RCC 7860 (cell line): ENCODE measurements around the gene PJA2.

Experiments used
- DNase-seq: peaks from one replicate; pipeline ENCODE4 v3.0.0-alpha.2; 2015; ENCODE audit warnings: low spot score
- FAIRE-seq: peaks from 2 replicates; lab custom pipeline; 2012; peaks lifted over from hg19 to GRCh38; lab: Jason Lieb, UNC

PJA2 gene

GRCh38 chr5:109408991-109409843 lies 557 bp downstream of the PJA2 start:
- DNase-seq, result peak; percentile 50
- FAIRE-seq, result no peak

DNA sequence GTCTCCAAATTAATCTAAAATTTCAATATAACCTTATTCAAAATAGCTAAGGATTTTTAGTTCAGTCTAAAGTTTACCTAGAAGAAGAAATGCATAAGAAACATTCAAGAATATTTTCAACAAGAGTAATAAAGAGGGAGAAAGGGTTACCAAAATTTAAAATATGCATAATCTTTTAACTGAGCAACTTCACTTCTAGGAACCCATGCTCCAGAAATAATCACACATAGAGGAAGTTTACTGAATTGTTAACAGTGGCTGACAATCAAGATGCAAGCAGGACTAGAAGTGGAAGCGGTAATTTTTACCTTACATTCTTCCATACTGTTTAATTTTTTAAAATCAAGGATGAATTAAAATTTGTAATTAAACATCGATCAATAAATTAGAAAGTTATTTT lies 1.9 kb downstream of the PJA2 start:
- DNase-seq, result no peak
- FAIRE-seq, result peak; percentile 56

DNA sequence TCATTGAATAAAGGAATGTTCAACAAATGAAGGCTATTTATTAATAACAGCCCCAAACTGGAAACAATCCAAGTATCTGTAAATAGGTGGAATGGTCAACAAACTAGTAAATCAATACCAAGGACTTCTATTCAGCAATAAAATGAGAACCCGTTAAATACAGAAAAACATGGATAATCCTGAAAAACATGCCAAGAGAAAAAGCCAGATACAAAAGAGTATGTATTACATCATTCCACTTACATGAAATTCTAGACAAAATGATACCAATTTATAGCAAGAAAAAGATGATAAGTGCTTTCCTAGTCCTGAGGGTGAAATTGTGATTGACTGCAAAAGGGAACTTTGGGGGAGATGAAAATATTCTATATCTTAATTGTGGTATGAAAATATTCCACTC lies 3.1 kb downstream of the PJA2 start:
- FAIRE-seq, result no peak

DNA sequence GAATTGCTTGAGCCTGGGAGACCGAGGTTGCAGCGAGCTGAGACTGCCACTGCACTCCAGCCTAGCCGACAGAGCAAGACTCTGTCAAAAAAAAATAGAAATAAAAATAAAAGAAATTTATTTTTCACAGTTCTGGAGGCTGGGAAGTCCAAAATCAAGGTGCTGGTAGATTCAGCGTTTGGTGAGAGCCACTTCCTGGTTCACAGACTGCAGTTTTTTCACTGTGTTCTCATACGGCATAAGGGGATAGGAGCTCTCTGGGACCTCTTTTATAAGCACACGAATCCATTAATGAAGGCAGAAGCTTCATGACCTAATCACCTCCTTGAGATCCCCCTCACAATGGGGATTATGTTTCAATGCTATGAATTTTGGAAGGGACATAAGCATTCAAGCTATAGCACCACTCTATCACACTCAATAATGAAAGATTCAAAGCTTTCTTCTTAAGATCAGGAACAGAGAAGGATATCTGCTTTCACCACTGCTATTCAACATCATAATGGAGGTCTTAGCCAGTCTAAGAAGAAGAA lies 5.3 kb downstream of the PJA2 start:
- no peak for FAIRE-seq
- DNase-seq, result no peak

More for the DNA sequence above, 3.1 kb downstream of the PJA2 start:
- DNase-seq, result no peak

DNA sequence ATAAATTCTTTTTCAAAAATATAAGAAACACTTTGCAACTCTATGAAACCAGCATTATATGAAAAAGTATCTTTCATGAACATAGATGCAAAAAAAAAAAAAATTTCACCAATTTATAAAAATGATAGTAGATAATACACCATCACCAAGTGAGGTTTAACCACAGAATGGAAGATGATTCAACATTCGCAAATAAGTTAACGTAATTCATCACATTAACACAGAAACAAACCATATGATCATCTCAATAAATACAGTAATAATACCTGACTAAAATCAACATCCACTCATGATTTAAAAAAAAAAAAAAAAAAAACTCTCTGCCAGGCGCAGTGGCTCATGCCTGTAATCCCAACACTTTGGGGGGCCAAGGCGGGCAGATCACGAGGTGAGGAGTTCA lies 6.3 kb downstream of the PJA2 start:
- no peak for FAIRE-seq
- DNase-seq, result no peak

GRCh38 chr5:109399092-109399759 lies 10.5 kb downstream of the PJA2 start:
- FAIRE-seq, result no peak
- no peak for DNase-seq

GRCh38 chr5:109396965-109397364 lies 12.8 kb downstream of the PJA2 start:
- FAIRE-seq (no peak), DNase-seq (no peak)

GRCh38 chr5:109394806-109395205 lies 15.0 kb downstream of the PJA2 start:
- DNase-seq, result no peak
- FAIRE-seq, result no peak

GRCh38 chr5:109390188-109390587 lies 19.6 kb downstream of the PJA2 start:
- FAIRE-seq (no peak), DNase-seq (no peak)

GRCh38 chr5:109388407-109388806 lies 21.4 kb downstream of the PJA2 start:
- DNase-seq (no peak), FAIRE-seq (peak; percentile 23)

DNA sequence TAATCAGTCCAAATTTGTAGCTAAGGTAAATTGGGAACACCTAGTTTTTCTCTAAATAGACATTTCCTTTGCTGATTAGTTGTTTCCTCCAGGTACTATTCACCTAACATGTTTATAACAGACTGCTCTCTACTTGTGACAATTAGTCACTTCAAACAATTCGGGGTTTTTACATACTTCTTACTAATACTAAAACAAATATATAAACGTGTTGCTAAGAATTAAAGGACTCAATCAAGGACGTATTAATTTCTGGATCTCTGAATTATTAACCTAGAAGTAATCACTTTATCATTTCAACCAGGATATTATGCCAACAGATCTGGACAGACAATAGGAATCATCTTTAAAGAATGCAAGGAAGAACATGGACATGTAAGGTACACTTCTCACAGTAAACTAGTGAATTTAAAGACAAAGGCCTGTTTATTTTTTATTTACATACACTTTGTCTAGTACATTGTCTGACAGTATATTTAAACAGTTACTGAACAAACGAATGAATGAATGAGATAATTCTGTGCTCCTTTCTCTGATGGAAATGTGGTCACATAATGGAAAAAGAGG lies 22.3 kb downstream of the PJA2 start:
- FAIRE-seq (no peak), DNase-seq (no peak)

- FAIRE-seq (no peak), DNase-seq (no peak)
Measured at GRCh38 chr5:109378095-109378494, 31.7 kb downstream of the PJA2 start.

DNA sequence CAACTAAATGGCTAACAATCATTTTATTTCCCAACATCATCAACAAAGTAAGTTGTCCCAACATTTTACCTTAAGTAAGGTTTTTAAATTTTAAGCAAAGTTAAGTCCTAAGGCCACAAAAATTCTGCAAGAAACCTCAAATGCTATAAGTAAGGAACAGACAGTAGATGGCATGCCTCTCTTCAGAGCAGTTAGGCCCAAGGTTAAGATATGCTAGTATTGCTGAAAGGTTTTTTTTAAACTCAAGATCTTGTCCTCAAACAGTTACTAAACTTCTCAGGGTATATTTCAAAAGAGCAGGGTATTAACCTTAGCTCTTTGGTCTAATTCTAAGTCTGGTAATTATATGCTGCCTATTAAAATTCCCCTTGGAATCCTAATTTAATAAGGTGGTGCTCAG lies 35.1 kb downstream of the PJA2 start:
- FAIRE-seq, result no peak
- DNase-seq, result no peak

- FAIRE-seq (no peak), DNase-seq (no peak)
Measured at GRCh38 chr5:109373932-109374331, 35.8 kb downstream of the PJA2 start.

DNA sequence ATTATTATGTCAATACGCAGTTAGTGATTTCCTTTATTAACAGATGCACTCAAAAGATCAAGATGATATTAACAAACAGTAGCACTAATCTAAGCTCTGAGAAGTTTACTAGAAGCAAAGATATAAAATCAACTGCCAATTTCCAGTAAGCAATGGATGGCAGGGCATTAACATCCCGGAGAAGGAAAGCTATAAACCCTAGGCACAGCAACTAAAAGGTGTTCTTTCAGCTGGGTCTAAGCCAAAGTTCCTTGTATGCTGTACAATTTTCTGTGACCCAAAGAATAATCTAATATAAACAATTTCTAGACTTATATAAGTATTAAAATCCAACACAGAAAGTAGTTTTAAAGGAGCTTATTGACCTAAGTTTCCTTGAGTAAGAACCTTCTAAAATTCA lies 39.4 kb downstream of the PJA2 start:
- DNase-seq (no peak), FAIRE-seq (no peak)

- no peak for DNase-seq
- FAIRE-seq, result no peak
Measured at GRCh38 chr5:109365653-109366052, 44.1 kb downstream of the PJA2 start.

DNA sequence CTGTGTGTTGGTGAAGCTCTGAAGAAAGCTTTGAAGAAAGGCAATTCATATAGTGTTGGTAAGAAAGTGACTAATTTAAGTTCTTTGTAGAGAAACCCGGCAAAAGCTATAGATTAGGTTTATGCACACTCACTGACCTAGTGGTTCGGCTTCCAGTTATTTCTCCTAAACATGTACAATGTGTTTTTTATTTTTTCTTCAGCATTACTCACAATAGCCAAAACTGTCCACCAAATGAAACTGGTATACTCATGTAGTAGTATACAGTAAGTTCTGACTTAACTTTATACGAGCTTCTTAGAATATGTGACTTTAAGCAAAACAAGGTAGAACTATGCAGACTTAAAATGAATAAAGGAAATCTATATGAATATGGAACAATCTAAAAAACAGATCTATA lies 44.8 kb downstream of the PJA2 start:
- DNase-seq, result no peak
- no peak for FAIRE-seq

DNA sequence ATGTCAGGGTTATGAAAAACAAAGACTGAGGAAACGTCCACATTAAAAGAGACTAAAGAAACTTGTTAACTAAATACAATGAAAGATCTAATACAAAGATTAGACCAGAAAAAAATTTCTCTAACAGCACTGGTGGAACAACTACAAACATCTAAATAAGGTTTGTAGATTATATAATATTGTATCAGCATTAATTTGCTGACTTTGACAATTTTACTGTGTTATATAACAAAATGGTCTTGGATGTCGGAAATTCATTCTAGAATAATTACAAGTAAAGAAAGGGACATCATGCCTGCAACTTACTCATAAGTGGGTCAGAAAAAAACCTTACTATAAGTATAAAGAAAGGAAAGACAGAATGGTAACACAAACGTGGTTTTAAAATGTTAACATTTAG lies 50.1 kb downstream of the PJA2 start:
- no peak for DNase-seq
- FAIRE-seq, result no peak

DNA sequence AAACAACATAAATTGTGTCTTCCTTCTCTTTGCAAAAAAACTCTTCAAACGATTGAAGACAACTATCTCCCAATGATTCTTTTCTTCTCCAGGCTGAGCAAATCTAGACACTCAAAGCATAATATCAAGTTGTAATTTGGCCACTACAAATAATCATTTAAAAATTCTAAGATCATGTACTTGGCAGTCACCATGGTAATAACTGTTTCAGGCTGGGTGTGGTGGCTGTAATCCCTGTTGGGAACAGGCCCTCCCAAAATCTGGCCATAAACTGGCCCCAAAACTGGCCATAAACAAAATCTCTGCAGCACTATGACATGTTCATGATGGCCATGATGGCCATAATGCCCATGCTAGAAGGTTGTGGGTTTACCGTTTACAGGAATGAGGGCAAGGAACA lies 52.0 kb downstream of the PJA2 start:
- FAIRE-seq (no peak), DNase-seq (no peak)

GRCh38 chr5:109354761-109355160 lies 55.0 kb downstream of the PJA2 start:
- DNase-seq (no peak), FAIRE-seq (no peak)

GRCh38 chr5:109351988-109352864 lies 57.5 kb downstream of the PJA2 start:
- FAIRE-seq, result no peak
- no peak for DNase-seq
